Neural progenitor cell (in vitro differentiated cells): ENCODE results near the gene B3GNT9.

Experiments used
- CTCF ChIP-seq: fragments of 200-600 bp; sonication (generic); IDR thresholded peaks from 2 replicates; pipeline ENCODE4 v1.5.1; 2017; ENCODE audit warnings: antibody characterized with exemption, mild to moderate bottlenecking
- EZH2 ChIP-seq: fragments of 200-600 bp; sonication (generic); IDR thresholded peaks from 2 replicates; pipeline ENCODE4 v1.6.1; 2017; ENCODE audit warnings: antibody characterized with exemption, mild to moderate bottlenecking, moderate library complexity
- EZH2phosphoT487 ChIP-seq: fragments of 200-600 bp; sonication (generic); IDR thresholded peaks from 2 replicates; pipeline ENCODE4 v1.6.1; 2017; ENCODE audit warnings: antibody characterized with exemption

GRCh38 chr16:67186550-67186950 lies 35.8 kb upstream of the B3GNT9 start:
- TF ChIP-seq CTCF (no peak), EZH2 (no peak), EZH2phosphoT487 (no peak)
